Right kidney (tissue), 1 donor: ENCODE results near the gene ARFGAP1.
A peak's percentile ranks its signal among the peaks of the same experiment; 100 is the strongest.
"Not testable (repeated sequence)": the region's sequence is repeated elsewhere in the genome, so short reads cannot be mapped to it uniquely, and the experiment has no call there.

Source experiments
- DNase-seq: peaks from one replicate; pipeline ENCODE4 v3.0.0-alpha.2; 2016

Gene ARFGAP1

DNA sequence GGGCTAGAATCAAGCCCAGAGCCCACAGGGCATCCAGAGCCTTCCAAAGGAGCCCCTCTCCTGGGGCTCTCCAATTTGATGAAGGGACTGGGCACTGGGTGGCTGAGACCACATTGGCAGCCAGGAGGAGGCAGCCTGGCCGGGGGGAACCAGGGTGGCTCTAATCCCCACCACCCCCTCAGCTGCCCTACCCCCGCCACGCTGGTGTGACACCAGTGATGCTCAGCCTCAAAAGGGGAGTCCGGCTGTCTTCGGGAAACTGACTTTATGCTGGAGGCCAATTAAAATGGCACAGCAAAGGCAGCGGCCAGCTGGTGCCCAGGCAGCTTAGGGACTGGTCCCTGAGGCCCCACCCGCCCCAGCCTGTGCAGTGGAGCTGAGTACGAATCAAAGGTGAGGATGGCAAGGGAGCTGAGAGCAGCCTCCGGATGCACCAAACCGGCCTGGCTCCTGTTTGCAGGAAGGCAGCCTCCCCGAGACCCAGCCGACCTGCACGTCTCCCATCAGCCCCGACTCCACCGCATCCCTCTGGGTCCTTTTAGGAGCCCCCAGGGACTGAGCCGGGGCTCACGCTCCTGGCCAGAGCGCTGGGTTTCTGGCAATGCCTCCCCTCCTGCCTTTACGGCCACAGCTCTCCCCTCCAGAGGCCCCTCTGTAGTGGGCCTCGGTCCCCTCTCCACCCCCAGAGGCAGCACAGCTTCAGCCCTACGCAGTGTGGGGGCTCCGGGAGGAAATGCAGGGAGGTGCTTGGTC is 60.1 kb downstream of the ARFGAP1 start:
- DNase-seq = no peak

- DNase-seq = no peak
Measured at GRCh38 chr20:63333241-63333836, 60.7 kb downstream of the ARFGAP1 start.

GRCh38 chr20:63334356-63334755 is 61.7 kb downstream of the ARFGAP1 start:
- no peak for DNase-seq

DNA sequence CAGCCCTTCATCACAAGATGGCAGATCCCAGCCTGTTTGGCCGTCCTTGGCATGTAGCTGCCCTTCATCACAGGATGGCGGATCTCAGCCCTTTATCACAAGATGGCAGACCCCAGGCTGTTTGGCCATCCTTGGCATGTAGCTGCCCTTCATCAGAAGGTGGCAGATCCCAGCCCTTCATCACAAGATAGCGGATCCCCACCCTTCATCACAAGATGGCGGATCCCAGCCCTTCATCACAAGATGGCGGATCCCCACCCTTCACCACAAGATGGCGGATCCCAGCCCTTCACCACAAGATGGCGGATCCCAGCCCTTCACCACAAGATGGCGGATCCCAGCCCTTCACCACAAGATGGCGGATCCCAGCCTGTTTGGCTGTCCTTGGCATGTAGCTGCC is 62.4 kb downstream of the ARFGAP1 start:
- not testable (repeated sequence) for DNase-seq

GRCh38 chr20:63335711-63336110 is 63.1 kb downstream of the ARFGAP1 start:
- DNase-seq = peak; percentile 30

DNA sequence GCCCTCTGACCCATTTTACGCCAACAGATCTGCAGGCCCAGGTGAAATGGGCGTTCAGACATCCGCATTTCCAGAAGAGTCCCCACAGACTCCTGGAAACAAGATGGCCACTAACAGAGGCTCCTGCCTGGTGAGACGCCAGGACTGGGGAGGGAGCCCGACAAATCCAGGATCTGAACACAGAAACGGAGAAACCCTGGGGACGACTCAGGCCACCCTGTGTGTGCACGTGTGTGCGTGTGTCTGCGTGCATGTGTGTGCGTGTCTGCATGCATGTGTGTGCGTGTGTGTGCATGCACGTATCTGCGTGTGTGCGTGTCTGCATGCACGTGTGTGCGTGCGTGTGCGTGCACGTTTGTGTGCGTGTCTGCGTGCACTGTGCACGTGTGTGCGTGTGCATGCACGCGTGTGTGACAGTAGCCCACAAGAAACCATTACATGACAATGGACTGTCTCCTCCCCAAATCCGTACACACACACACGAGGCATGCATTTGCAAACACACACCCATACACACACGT is 63.7 kb downstream of the ARFGAP1 start:
- DNase-seq = no peak

DNA sequence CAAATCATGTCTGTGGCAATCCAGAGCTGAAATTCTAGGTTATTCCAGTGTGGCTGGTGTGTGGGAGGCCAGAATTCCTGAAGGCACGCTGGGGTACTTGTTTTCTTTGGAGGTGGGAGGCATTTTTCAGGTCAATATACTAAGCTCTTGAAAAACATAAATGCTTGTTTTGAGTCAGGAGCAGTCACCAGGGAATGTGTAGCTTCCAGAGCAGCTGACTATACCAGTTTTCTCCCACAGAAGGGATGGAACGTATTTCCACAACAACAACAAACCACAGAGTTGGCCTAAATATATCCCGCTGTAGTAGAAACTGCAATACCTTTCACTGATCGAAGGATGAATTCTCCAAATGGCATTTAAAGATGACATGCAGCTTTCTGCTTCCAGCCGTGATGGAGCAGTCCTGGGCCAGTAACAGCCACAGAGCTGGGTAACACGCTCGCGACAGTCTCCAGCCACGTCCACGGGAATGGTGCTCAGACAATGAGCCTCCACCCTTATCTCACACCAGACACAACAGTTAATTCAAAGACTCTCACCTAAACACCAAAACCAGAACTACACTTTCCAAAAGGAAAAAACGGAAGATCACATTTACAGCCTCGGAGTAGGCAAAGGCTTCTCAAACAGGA is 65.3 kb downstream of the ARFGAP1 start:
- DNase-seq = no peak
